Neural crest cell (in vitro differentiated cells): ENCODE measurements around the gene CDC20. TPM values are rescaled to one million over a fixed set of nuclear protein-coding genes. Genes with fewer than 3 reads are reported as not detected.
A peak's percentile ranks its signal among the peaks of the same experiment; 100 is the strongest.

Source experiments
- DNase-seq: peaks from one replicate; pipeline ENCODE4 v3.0.0; 2021; ENCODE audit warnings: low read depth, mixed read lengths, low spot score
- H3K27ac Mint-ChIP-seq: one replicate; pipeline ENCODE4 v1.8.0; 2021; ENCODE audit warnings: mild to moderate bottlenecking, mixed read lengths; ENCODE audit not compliant: unreplicated experiment
- H3K27me3 Mint-ChIP-seq: 2 replicates; pipeline ENCODE4 v1.8.0; 2021; ENCODE audit warnings: low read depth, mild to moderate bottlenecking, mixed read lengths
- H3K36me3 Mint-ChIP-seq: 2 replicates; pipeline ENCODE4 v1.8.0; 2021; ENCODE audit warnings: low read depth, mild to moderate bottlenecking, mixed read lengths
- H3K4me1 Mint-ChIP-seq: 2 replicates; pipeline ENCODE4 v1.8.0; 2021; ENCODE audit warnings: mixed read lengths
- H3K4me3 Mint-ChIP-seq: one replicate; pipeline ENCODE4 v1.8.0; 2021; ENCODE audit warnings: mild to moderate bottlenecking, mixed read lengths
- H3K9me3 Mint-ChIP-seq: 2 replicates; pipeline ENCODE4 v1.8.0; 2021; ENCODE audit warnings: mixed read lengths
- CTCF ChIP-seq: fragments of 200-600 bp; sonication (generic); conservative IDR thresholded peaks from 2 replicates; pipeline ENCODE4 v1.5.0; 2021; ENCODE audit warnings: antibody characterized with exemption, mild to moderate bottlenecking
- total RNA-seq: library from RNA; stranded (reverse); gene quantifications from 2 replicates; pipeline ENCODE4 v1.2.1, GENCODE V29; 2021

Gene CDC20
- total RNA-seq, 1 donor from 2014 or later = 196 TPM

DNA sequence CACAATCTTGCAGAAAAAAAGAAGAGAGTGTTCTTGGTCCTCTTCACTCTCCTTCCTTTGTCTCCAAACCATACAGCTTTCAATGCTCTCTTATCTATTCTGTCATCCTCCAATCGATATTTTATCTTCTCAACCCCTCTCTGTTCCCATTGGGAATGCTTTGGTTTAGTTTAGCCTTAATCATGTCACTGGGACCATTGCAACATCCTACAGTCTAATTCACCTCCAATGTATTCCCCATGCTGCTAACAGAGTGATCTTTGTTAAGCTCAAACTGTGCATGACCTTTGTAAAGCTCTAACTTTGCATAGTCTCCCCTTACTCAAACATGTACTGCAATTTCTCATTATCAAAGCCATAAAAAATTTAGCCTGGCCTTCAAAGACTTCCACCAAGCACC lies 18.2 kb upstream of the CDC20 start:
- Mint-ChIP-seq H3K4me3 (no peak overlapping the region), H3K27me3 (no peaks in the 10 kb centered on the region), H3K4me1 (peaks cover 6% of the 10 kb centered on the region), H3K27ac (no peak overlapping the region), H3K9me3 (no peaks in the 10 kb centered on the region), H3K36me3 (no peaks in the 10 kb centered on the region)
- no peak for TF ChIP-seq CTCF
- no peak for DNase-seq

- DNase-seq = no peak
- H3K27me3 Mint-ChIP-seq = peaks cover 24% of the 10 kb centered on the region
- no peak overlapping the region for H3K4me3 Mint-ChIP-seq
- no peaks in the 10 kb centered on the region for H3K9me3 Mint-ChIP-seq
- no peaks in the 10 kb centered on the region for H3K36me3 Mint-ChIP-seq
- H3K27ac Mint-ChIP-seq = no peak overlapping the region
- TF ChIP-seq CTCF = no peak
- peaks cover 14% of the 10 kb centered on the region for H3K4me1 Mint-ChIP-seq
Observed at GRCh38 chr1:43344267-43344850, 14.4 kb upstream of the CDC20 start.

DNA sequence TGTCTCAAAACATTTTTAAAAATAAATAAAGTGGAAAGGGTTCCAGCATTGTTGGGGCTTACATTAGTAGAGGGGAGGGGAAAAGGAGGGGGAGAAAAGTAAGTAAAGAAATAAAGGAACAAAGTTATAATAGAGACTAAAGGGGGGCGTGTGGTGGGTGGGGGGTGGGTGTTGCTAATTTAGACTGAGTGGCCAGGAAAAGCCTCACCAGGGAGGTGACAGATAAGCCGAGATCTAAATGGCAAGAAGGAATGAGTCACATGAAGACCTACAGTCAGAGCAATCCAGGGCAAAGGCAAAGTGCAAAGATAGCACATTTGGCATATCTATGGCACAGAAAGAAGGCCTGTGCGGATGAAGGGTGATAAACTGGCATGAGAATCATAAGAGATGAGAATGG lies 13.7 kb upstream of the CDC20 start:
- no peaks in the 10 kb centered on the region for H3K36me3 Mint-ChIP-seq
- H3K9me3 Mint-ChIP-seq = no peaks in the 10 kb centered on the region
- peaks cover 22% of the 10 kb centered on the region for H3K4me1 Mint-ChIP-seq
- no peak for DNase-seq
- H3K27me3 Mint-ChIP-seq = peaks cover 25% of the 10 kb centered on the region
- H3K4me3 Mint-ChIP-seq = no peak overlapping the region
- no peak overlapping the region for H3K27ac Mint-ChIP-seq
- no peak for TF ChIP-seq CTCF

- H3K4me1 Mint-ChIP-seq = peaks cover 16% of the 10 kb centered on the region
- no peaks in the 10 kb centered on the region for H3K9me3 Mint-ChIP-seq
- no peak for TF ChIP-seq CTCF
- H3K36me3 Mint-ChIP-seq = no peaks in the 10 kb centered on the region
- H3K27ac Mint-ChIP-seq = no peak overlapping the region
- no peak overlapping the region for H3K4me3 Mint-ChIP-seq
- DNase-seq = no peak
- peaks cover 25% of the 10 kb centered on the region for H3K27me3 Mint-ChIP-seq
Observed at GRCh38 chr1:43346636-43347035, 12.1 kb upstream of the CDC20 start.

DNA sequence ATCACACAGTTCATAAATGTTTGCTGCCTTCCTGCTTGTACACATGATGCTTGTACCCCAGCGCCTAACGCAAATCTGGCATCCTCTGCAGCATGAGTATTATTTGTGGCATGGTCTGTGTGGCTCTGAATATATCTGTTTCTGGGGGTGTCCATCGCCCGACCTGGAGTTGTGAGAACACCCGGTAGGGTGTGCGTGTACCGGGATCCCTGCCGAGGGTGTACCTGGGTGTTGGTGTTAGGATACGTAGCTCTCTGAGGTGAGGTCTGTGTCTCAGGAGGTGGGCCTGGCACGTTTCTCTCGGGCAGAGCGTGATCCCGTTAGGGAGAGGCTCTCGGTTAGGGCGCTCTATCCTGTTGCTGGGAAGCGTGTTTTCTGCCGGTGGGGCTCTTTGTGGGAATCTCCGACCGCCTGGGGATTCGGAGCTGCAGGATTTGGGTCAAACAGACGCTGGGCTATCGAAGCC lies 10.4 kb upstream of the CDC20 start:
- Mint-ChIP-seq H3K9me3 (no peaks in the 10 kb centered on the region), H3K27ac (no peak overlapping the region), H3K27me3 (peaks cover 25% of the 10 kb centered on the region), H3K4me1 (peaks cover 16% of the 10 kb centered on the region), H3K4me3 (peak overlapping the region; percentile 65), H3K36me3 (no peaks in the 10 kb centered on the region)
- DNase-seq = no peak
- no peak for TF ChIP-seq CTCF
